SK-N-SH treated with all-trans-retinoic acid at 6 μM for 48 hours (cell line): ENCODE data around the gene RAD51B.

Experiments
- ATAC-seq: fragments of 200-7000 bp; cut with Tn5 transposase; 3 replicates; pipeline ENCODE4 v1.9.1; 2020; ENCODE audit warnings: mild to moderate bottlenecking, moderate library complexity
- ARNTL ChIP-seq: fragments of 450-650 bp; formaldehyde crosslinking; IDR thresholded peaks from 2 replicates; pipeline ENCODE4 v1.5.0; 2020; ENCODE audit warnings: low read depth, mild to moderate bottlenecking, moderate library complexity, borderline replicate concordance
- CREB5 ChIP-seq: fragments of 250-450 bp; sonication (Bioruptor Pico); IDR thresholded peaks from 2 replicates; pipeline ENCODE4 v1.5.1; 2020; ENCODE audit warnings: low read depth, mild to moderate bottlenecking, moderate library complexity
- CSDC2 ChIP-seq: fragments of 250-450 bp; sonication (Bioruptor Pico); IDR thresholded peaks from 2 replicates; pipeline ENCODE4 v1.5.0; 2020; ENCODE audit warnings: mild to moderate bottlenecking, moderate library complexity
- ESRRG ChIP-seq: fragments of 250-450 bp; sonication (Bioruptor Pico); IDR thresholded peaks from 2 replicates; pipeline ENCODE4 v1.6.1; 2021; ENCODE audit warnings: mild to moderate bottlenecking
- ISL1 ChIP-seq: fragments of 250-450 bp; sonication (Bioruptor Pico); IDR thresholded peaks from 2 replicates; pipeline ENCODE4 v2.1.2; 2022; ENCODE audit warnings: mild to moderate bottlenecking, moderate library complexity
- OSR1 ChIP-seq: fragments of 250-450 bp; sonication (Bioruptor Pico); IDR thresholded peaks from 2 replicates; pipeline ENCODE4 v1.8.0; 2022; ENCODE audit warnings: moderate library complexity, mild to moderate bottlenecking, inconsistent platforms
- PATZ1 ChIP-seq: fragments of 250-450 bp; sonication (Bioruptor Pico); IDR thresholded peaks from 2 replicates; pipeline ENCODE4 v1.8.0; 2020; ENCODE audit warnings: mild to moderate bottlenecking, moderate library complexity, borderline replicate concordance
- POU6F1 ChIP-seq: fragments of 250-450 bp; sonication (Bioruptor Pico); IDR thresholded peaks from 2 replicates; pipeline ENCODE4 v1.8.0; 2021; ENCODE audit warnings: low read depth, mild to moderate bottlenecking, moderate library complexity, borderline replicate concordance
- RARB ChIP-seq: fragments of 250-450 bp; sonication (Bioruptor Pico); IDR thresholded peaks from 2 replicates; pipeline ENCODE4 v1.8.0; 2021; ENCODE audit warnings: mild to moderate bottlenecking, moderate library complexity
- SNAI2 ChIP-seq: fragments of 250-450 bp; sonication (Bioruptor Pico); IDR thresholded peaks from 2 replicates; pipeline ENCODE4 v1.5.0; 2020; ENCODE audit warnings: mild to moderate bottlenecking, moderate library complexity
- TOX ChIP-seq: fragments of 250-450 bp; sonication (Bioruptor Pico); IDR thresholded peaks from 2 replicates; pipeline ENCODE4 v1.8.0; 2021; ENCODE audit warnings: mild to moderate bottlenecking, moderate library complexity, borderline replicate concordance
- TSHZ2 ChIP-seq: fragments of 250-450 bp; sonication (Bioruptor Pico); IDR thresholded peaks from 2 replicates; pipeline ENCODE4 v1.5.0; 2020; ENCODE audit warnings: mild to moderate bottlenecking, moderate library complexity
- ZC3H10 ChIP-seq: fragments of 250-450 bp; sonication (Bioruptor Pico); IDR thresholded peaks from 2 replicates; pipeline ENCODE4 v1.5.1; 2021; ENCODE audit warnings: mild to moderate bottlenecking, moderate library complexity
- ZFP3 ChIP-seq: fragments of 250-450 bp; sonication (Bioruptor Pico); IDR thresholded peaks from 2 replicates; pipeline ENCODE4 v1.5.0; 2020; ENCODE audit warnings: mild to moderate bottlenecking, moderate library complexity
- ZFP30 ChIP-seq: fragments of 450-650 bp; formaldehyde crosslinking; IDR thresholded peaks from 2 replicates; pipeline ENCODE4 v1.5.0; 2022; ENCODE audit warnings: mild to moderate bottlenecking, moderate library complexity
- ZNF565 ChIP-seq: fragments of 450-650 bp; formaldehyde crosslinking; conservative IDR thresholded peaks from 2 replicates; pipeline ENCODE4 v1.5.0; 2020; ENCODE audit warnings: low read depth, mild to moderate bottlenecking, moderate library complexity
- ZNF70 ChIP-seq: fragments of 450-650 bp; formaldehyde crosslinking; IDR thresholded peaks from 2 replicates; pipeline ENCODE4 v1.5.0; 2020; ENCODE audit warnings: mild to moderate bottlenecking, moderate library complexity
- ZNF8 ChIP-seq: fragments of 450-650 bp; formaldehyde crosslinking; IDR thresholded peaks from 2 replicates; pipeline ENCODE4 v1.5.0; 2020; ENCODE audit warnings: mild to moderate bottlenecking, moderate library complexity

RAD51B gene

GRCh38 chr14:68230202-68230949 is 410.8 kb downstream of the RAD51B start:
- no peak for TF ChIP-seq ZNF565
- TF ChIP-seq TSHZ2 (CRISPR knock-in tag), result no peak
- no peak for TF ChIP-seq ZFP30 (CRISPR knock-in tag)
- TF ChIP-seq ZNF8 (CRISPR knock-in tag), result no peak
- no peak for TF ChIP-seq ESRRG
- no peak for ATAC-seq

- ATAC-seq, result no peak
- TF ChIP-seq ZC3H10 (CRISPR knock-in tag) (no peak), ZNF8 (CRISPR knock-in tag) (no peak), PATZ1 (no peak), ZFP3 (no peak), OSR1 (CRISPR knock-in tag) (no peak), ZNF70 (CRISPR knock-in tag) (no peak), TOX (CRISPR knock-in tag) (no peak), CSDC2 (CRISPR knock-in tag) (no peak), SNAI2 (CRISPR knock-in tag) (no peak), ZFP30 (CRISPR knock-in tag) (no peak), ZNF565 (no peak)
These were observed 411.6 kb downstream of the RAD51B start for GRCh38 chr14:68230950-68231717.

GRCh38 chr14:68231898-68232297 is 412.3 kb downstream of the RAD51B start:
- ATAC-seq, result peak; percentile 33
- TF ChIP-seq TOX (CRISPR knock-in tag) (peak; percentile 78), RARB (CRISPR knock-in tag) (no peak; the same call in 1 of the 2 replicates)
- TF ChIP-seq, all 23 proteins: peak for 1

- peak; percentile 95 for ATAC-seq
- TF ChIP-seq CSDC2 (CRISPR knock-in tag) (peak; percentile 16; the same call in 1 of the 2 replicates), SNAI2 (CRISPR knock-in tag) (peak; percentile 60; the same call in 1 of the 2 replicates), ESRRG (no peak), ISL1 (CRISPR knock-in tag) (peak; percentile 90), CREB5 (CRISPR knock-in tag) (no peak)
These were observed 412.9 kb downstream of the RAD51B start for GRCh38 chr14:68232300-68233055.

GRCh38 chr14:68233101-68233784 is 413.7 kb downstream of the RAD51B start:
- no peak for ATAC-seq
- TF ChIP-seq ZFP30 (CRISPR knock-in tag) (no peak), ARNTL (CRISPR knock-in tag) (no peak), ZC3H10 (CRISPR knock-in tag) (no peak), ZFP3 (no peak), PATZ1 (no peak), ESRRG (no peak), TOX (CRISPR knock-in tag) (no peak), POU6F1 (CRISPR knock-in tag) (no peak)
